ENCODE measurements around the gene MAPK9.

DNA sequence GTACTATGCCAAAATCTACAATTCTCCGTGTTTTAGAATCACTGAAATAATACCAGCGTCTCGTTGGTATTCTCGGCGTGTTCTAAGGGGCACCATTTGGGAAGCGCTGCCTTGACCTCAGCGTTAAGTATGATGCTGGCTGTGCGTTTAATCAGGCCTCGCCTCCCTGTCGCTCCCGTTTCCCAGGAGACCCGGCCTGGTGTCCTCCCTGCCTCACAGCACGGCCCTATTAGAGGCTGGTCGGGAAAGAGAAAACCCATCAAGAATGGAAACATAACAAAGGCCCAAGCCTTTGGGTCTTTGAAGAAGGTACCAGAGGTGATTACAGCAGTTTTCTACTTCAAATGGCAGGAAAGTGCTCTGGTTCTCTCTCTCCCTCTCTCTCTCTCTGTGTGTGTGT is 31.3 kb upstream of the MAPK9 start:
- TF ChIP-seq, protein P1, sequence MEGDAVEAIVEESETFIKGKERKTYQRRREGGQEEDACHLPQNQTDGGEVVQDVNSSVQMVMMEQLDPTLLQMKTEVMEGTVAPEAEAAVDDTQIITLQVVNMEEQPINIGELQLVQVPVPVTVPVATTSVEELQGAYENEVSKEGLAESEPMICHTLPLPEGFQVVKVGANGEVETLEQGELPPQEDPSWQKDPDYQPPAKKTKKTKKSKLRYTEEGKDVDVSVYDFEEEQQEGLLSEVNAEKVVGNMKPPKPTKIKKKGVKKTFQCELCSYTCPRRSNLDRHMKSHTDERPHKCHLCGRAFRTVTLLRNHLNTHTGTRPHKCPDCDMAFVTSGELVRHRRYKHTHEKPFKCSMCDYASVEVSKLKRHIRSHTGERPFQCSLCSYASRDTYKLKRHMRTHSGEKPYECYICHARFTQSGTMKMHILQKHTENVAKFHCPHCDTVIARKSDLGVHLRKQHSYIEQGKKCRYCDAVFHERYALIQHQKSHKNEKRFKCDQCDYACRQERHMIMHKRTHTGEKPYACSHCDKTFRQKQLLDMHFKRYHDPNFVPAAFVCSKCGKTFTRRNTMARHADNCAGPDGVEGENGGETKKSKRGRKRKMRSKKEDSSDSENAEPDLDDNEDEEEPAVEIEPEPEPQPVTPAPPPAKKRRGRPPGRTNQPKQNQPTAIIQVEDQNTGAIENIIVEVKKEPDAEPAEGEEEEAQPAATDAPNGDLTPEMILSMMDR (IDR thresholded peaks at IDR 0.05), result no peak
- TF ChIP-seq EP300 (IDR thresholded peaks at IDR 0.05) (no peak), POLR2A (IDR thresholded peaks at IDR 0.05) (no peak)
